Prostate gland (tissue), 2 donors: ENCODE results near the gene NRF1. TPM values are rescaled to one million over a fixed set of nuclear protein-coding genes. Genes with fewer than 3 reads are reported as not detected.

ENCODE experiments used
- DNase-seq: peaks from one replicate; pipeline ENCODE4 v3.0.0-alpha.2; 2019; ENCODE audit warnings: low spot score
- H3K27ac ChIP-seq, 2 donors: fragments of 200-600 bp; sonication (generic); 2 replicates each; pipeline ENCODE4 v1.5.1; 2017 to 2019
- H3K27me3 ChIP-seq: fragments of 200-600 bp; sonication (generic); replicated peaks from 2 replicates; pipeline ENCODE4 v1.5.1; 2019; ENCODE audit not compliant: insufficient read depth
- H3K36me3 ChIP-seq, 2 donors: fragments of 200-600 bp; sonication (generic); 1 replicate in 1 of 2; 2 replicates in 1 of 2; pipeline versions ENCODE4 v1.5.1 to v1.8.1; 2017 to 2019
- H3K4me1 ChIP-seq: fragments of 200-600 bp; sonication (generic); replicated peaks from 2 replicates; pipeline ENCODE4 v1.5.1; 2019
- H3K4me3 ChIP-seq, 2 donors: fragments of 200-600 bp; sonication (generic); 2 replicates each; pipeline ENCODE4 v1.5.1; 2017 to 2019
- H3K9me3 ChIP-seq: fragments of 200-600 bp; sonication (generic); 2 replicates; pipeline ENCODE4 v1.5.1; 2017
- POLR2A ChIP-seq: fragments of 450-650 bp; IDR thresholded peaks from one replicate; pipeline ENCODE4 v1.6.1; 2016; ENCODE audit warnings: antibody characterized with exemption, mild to moderate bottlenecking
- POLR2AphosphoS5 ChIP-seq: sonication (generic); formaldehyde crosslinking; IDR thresholded peaks from one replicate; pipeline ENCODE4 v1.6.1; 2017; ENCODE audit warnings: antibody characterized with exemption
- WGBS: methylation state at CpG from one replicate; pipeline ENCODE4 v1.1.5; 2018; 5-methylcytosine and 5-hydroxymethylcytosine counted together
- intact Hi-C: fragments of 100-400 bp; cut with DNase I; formaldehyde crosslinking; loops from one replicate; pipeline ENCODE4 v1.14.2; 2022
- microRNA counts, 2 donors: library from miRNA; unstranded; fragments of <30 nt; microRNA quantifications; one replicate each; lab custom pipeline; 2016 to 2017
- microRNA-seq: library from miRNA; unstranded; fragments of <30 nt; microRNA quantifications from one replicate; pipeline ENCODE4, GENCODE V29; 2016
- small RNA-seq, 2 donors: library from RNA; depleted of rRNA; stranded (forward); fragments of <200 nt; gene quantifications; one replicate each; pipeline ENCODE3, GENCODE V24; 2016
- total RNA-seq, 2 donors: library from RNA; depleted of rRNA; stranded (reverse); fragments of >200 nt; gene quantifications; one replicate each; pipeline ENCODE4 v1.1.0, GENCODE V29; 2016

NRF1 gene
- total RNA-seq, 2 donors from 2014 or later, result 22.3 to 27.0 TPM

- no peaks in the 10 kb centered on the region for H3K9me3 ChIP-seq
- H3K27ac ChIP-seq, result no peak overlapping the region
- DNase-seq, result no peak
- intact Hi-C loops, result no loop called here
- no peak overlapping the region for H3K4me3 ChIP-seq
- H3K4me1 ChIP-seq, result no peaks in the 10 kb centered on the region
- 77% methylated on average over 11 of the region's 11 CpGs for WGBS
- TF ChIP-seq POLR2AphosphoS5 (no peak), POLR2A (no peak)
- no peaks in the 10 kb centered on the region for H3K27me3 ChIP-seq
- H3K36me3 ChIP-seq, result no peaks in the 10 kb centered on the region
These were observed 193.6 kb downstream of the NRF1 start for GRCh38 chr7:129804890-129805719.

MicroRNA genes within 50 kb of the gene (microRNA counts, 767-probe panel; counts per million panel counts)
- microRNA hsa-miR-182-5p (lab: Ali Mortazavi, UCI), result 431 to 2,156 counts per million in 2 donors
- 431 to 1,721 counts per million in 2 donors for microRNA hsa-miR-183-5p (lab: Ali Mortazavi, UCI)
- microRNA hsa-miR-96-5p (lab: Ali Mortazavi, UCI), result 431 to 2,000 counts per million in 2 donors

Small RNAs within 50 kb of the gene (microRNA-seq; reads per million reads assigned to microRNA genes)
- gene MIR182, result 970 reads per million, percentile 88 among the genes with 10 or more reads in this experiment
- gene MIR183, result 443 reads per million, percentile 84 among the genes with 10 or more reads in this experiment
- gene MIR96, result 61.6 reads per million, percentile 69 among the genes with 10 or more reads in this experiment

Small RNAs within 50 kb of the gene (small RNA-seq; reads per million reads assigned to genes)
- gene MIR182 (21,168 to 22,118 reads per million in 2 donors), gene MIR183 (115 to 243 reads per million in 2 donors), gene MIR96 (3.3 to 5.7 reads per million in 2 donors)

Other genes starting within 250 kb of the NRF1 start
- gene STRIP2, start 177.3 kb upstream of the NRF1 start, total RNA-seq, result 1 to 10 TPM; 1.1 to 5.5 TPM
- gene SMKR1, start 109.2 kb upstream of the NRF1 start, total RNA-seq, result 1 to 10 TPM in 1 of 2 donors, under 1 TPM in 1; 0.59 to 6.6 TPM